HepG2 (cell line): ENCODE results near the gene CGB3. TPM values are rescaled to one million over a fixed set of nuclear protein-coding genes. Genes with fewer than 3 reads are reported as not detected.
"Not testable (repeated sequence)": the region's sequence is repeated elsewhere in the genome, so short reads cannot be mapped to it uniquely, and the experiment has no call there.

Experiments
- ATAC-seq: fragments of 200-7000 bp; cut with Tn5 transposase; 3 replicates; pipeline ENCODE4 v1.9.1; 2020; ENCODE audit warnings: mild to moderate bottlenecking, moderate library complexity
- BruUV-seq: library from RNA; stranded (reverse); fragments of 400-500 nt; replicated peaks from 2 replicates; lab custom pipeline; 2021; lab: Mats Ljungman, UMichigan
- CTCF ChIA-PET: fragments of 300-600 bp; formaldehyde crosslinking; extraction: SDS; loops from one replicate; lab custom pipeline; 2021; ENCODE audit warnings: low total read pairs, inconsistent platforms, low intra/inter-chr PET ratio; lab: Yijun Ruan, JAX
- POLR2A ChIA-PET: fragments of 350-600 bp; sonication (Branson Sonifier 250); formaldehyde crosslinking; loops from one replicate; lab custom pipeline; 2020; ENCODE audit warnings: antibody characterized with exemption, inconsistent platforms; lab: Yijun Ruan, JAX
- DNase-seq: peaks from one replicate; pipeline ENCODE4 v3.0.0-alpha.2; 2015; ENCODE audit warnings: low spot score
- FAIRE-seq: peaks from 3 replicates; lab custom pipeline; 2011; peaks lifted over from hg19 to GRCh38; lab: Jason Lieb, UNC
- H2AFZ ChIP-seq: one replicate; pipeline ENCODE4 v1.6.1; 2011; ENCODE audit warnings: low read length, inconsistent platforms
- H3K27ac ChIP-seq: fragments of 300-600 bp; 3 replicates; pipeline ENCODE4 v1.8.0; 2011; ENCODE audit warnings: mixed run types, mild to moderate bottlenecking, mixed read lengths, low read length, inconsistent platforms; ENCODE audit not compliant: insufficient read depth; ENCODE audit errors: extremely low read length
- H3K27me3 ChIP-seq, 2 experiments: fragments of 200-600 bp in 1 of 2; 2 replicates in 1 of 2; 3 replicates in 1 of 2; pipeline versions ENCODE4 v1.6.0 to v1.8.0; 2011; ENCODE audit warnings: low read length in 2 of 2, mild to moderate bottlenecking in 2 of 2, moderate library complexity in 2 of 2, inconsistent platforms in 1 of 2; ENCODE audit not compliant: insufficient read depth in 2 of 2, control insufficient read depth in 1 of 2
- H3K36me3 ChIP-seq, 2 experiments: fragments of 200-600 bp in 1 of 2; replicated peaks in 1 of 2; 2 replicates in 1 of 2; 3 replicates in 1 of 2; pipeline versions ENCODE4 v1.5.1 to v1.8.0; 2011; ENCODE audit warnings: low read length in 2 of 2, inconsistent platforms in 1 of 2; ENCODE audit not compliant: insufficient read depth in 2 of 2, control insufficient read depth in 1 of 2
- H3K4me1 ChIP-seq: 2 replicates; pipeline ENCODE4 v1.5.1; 2012; ENCODE audit warnings: low read length, inconsistent platforms; ENCODE audit not compliant: insufficient read depth
- H3K4me2 ChIP-seq: 2 replicates; pipeline ENCODE4 v1.6.0; 2011; ENCODE audit warnings: low read depth, low read length, inconsistent platforms
- H3K4me3 ChIP-seq, 3 experiments: fragments of 200-600 bp in 1 of 3; sonication (generic), shearing (Covaris generic) in 1 of 3; replicated peaks in 1 of 3; 2 replicates each; pipeline ENCODE4 v1.5.1; 2011 to 2016; ENCODE audit warnings: low read length in 3 of 3, inconsistent platforms in 2 of 3, low read depth in 2 of 3, mild to moderate bottlenecking in 2 of 3, control low read depth in 1 of 3, mixed read lengths in 1 of 3; ENCODE audit not compliant: insufficient read depth in 1 of 3
- H3K79me2 ChIP-seq: one replicate; pipeline ENCODE4 v1.6.1; 2011; ENCODE audit warnings: low read length, inconsistent platforms; ENCODE audit not compliant: insufficient read depth
- H3K9ac ChIP-seq: 2 replicates; pipeline ENCODE4 v1.6.0; 2011; ENCODE audit warnings: mild to moderate bottlenecking, low read depth, low read length, inconsistent platforms; ENCODE audit not compliant: insufficient read depth
- H3K9me3 ChIP-seq: 2 replicates; pipeline ENCODE4 v1.5.1; 2012; ENCODE audit warnings: mild to moderate bottlenecking, low read length
- H4K20me1 ChIP-seq: 2 replicates; pipeline ENCODE4 v1.6.0; 2011; ENCODE audit warnings: inconsistent platforms, mild to moderate bottlenecking, low read length, moderate library complexity; ENCODE audit not compliant: insufficient read depth
- WGBS: methylation state at CpG from one replicate; pipeline ENCODE4 v1.1.6; 2017; ENCODE audit warnings: low lambda C conversion rate; 5-methylcytosine and 5-hydroxymethylcytosine counted together
- in situ Hi-C: cut with HindIII; loops from 2 replicates; pipeline ENCODE4 v1.10.0; 2017; ENCODE audit warnings: low pct_unique_long_range_greater_than_20kb; ENCODE audit not compliant: extremely low pct_ligation_motif_present
- intact Hi-C: fragments of 100-400 bp; cut with micrococcal nuclease; formaldehyde crosslinking; loops from one replicate; pipeline ENCODE4 v1.10.0; 2022; ENCODE audit not compliant: unreplicated experiment
- polyA plus RNA-seq, 8 experiments: library from polyadenylated mRNA; depleted of rRNA in 3 of 8; stranded (reverse) in 7 of 8; unstranded in 1 of 8; fragments of >200 nt; fragmentation: Illumina TruSeq in 4 of 8; extraction: Trizol in 4 of 8; gene quantifications; 2 replicates each; pipeline versions ENCODE4 v1.2.1 to v1.2.3, GENCODE V29; 2011 to 2016; ENCODE audit warnings: low read depth in 4 of 8, missing spikeins in 1 of 8, mixed read lengths in 1 of 8; ENCODE audit not compliant: insufficient read depth in 1 of 8
- total RNA-seq, 5 experiments: library from RNA; depleted of rRNA; stranded (reverse); fragments of >200 nt; fragmentation: Illumina TruSeq; extraction: Trizol; gene quantifications; 2 replicates each; pipeline ENCODE4 v1.2.3, GENCODE V29; 2016; ENCODE audit warnings: low read depth in 1 of 5

CGB3 gene
- total and polyA plus RNA-seq, 2 of the 13 experiments (the other 11 are each of a cell fraction or from before 2014, with no cell fraction given) = not detected

DNA sequence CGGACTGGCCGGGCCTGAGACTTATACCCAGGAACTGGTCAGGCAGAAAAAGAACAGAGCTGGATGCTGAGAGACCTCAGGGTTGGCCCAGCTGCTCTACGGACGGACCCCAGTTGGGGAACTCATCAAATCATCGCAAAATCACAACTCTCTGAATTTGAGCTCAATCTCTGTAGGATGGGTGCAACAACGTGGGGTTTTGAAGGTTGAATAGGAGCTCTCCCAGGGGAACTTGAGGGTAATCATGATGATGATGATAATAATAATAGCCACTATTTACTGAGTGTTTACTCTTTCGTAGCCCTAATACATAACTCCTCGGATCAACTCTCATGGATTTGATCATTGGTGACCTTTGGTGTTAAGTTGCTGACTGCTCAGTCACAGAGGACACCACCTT is 6.2 kb upstream of the CGB3 start:
- DNase-seq, H4K20me1 ChIP-seq, in situ Hi-C loops, ATAC-seq, H2AFZ ChIP-seq, POLR2A ChIA-PET, H3K4me1 ChIP-seq, H3K27me3 ChIP-seq, H3K9ac ChIP-seq, H3K36me3 ChIP-seq, CTCF ChIA-PET, H3K27ac ChIP-seq, H3K9me3 ChIP-seq, intact Hi-C loops, H3K4me2 ChIP-seq, H3K79me2 ChIP-seq, BruUV-seq, H3K4me3 ChIP-seq, FAIRE-seq: not testable (repeated sequence)
- WGBS = 45% methylated on average over 4 of the region's 8 CpGs

DNA sequence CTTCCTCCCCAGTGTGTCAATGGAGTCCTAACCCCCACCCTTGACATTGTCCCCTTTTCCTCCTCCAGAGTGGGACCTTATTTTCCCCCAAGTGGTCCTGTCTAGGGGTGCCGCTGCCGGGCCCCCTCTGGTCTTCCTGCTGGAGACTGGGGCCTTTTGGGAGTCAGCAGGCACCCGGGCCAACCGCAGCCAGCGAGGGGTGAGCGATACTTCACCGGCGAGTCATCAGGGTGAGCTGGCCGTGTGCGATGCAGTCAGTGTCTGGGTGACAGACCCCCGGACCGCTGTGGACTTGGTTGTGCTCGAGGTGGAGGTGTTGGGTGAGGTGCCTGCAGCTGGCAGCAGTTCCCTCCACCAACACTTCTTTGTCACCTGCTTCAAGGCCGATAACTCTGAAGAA is 5.6 kb upstream of the CGB3 start:
- H4K20me1 ChIP-seq, FAIRE-seq, H2AFZ ChIP-seq, H3K79me2 ChIP-seq, H3K27me3 ChIP-seq, H3K4me3 ChIP-seq, H3K9me3 ChIP-seq, CTCF ChIA-PET, H3K4me1 ChIP-seq, H3K36me3 ChIP-seq, H3K4me2 ChIP-seq, DNase-seq, BruUV-seq, in situ Hi-C loops, H3K27ac ChIP-seq, intact Hi-C loops, H3K9ac ChIP-seq, ATAC-seq, POLR2A ChIA-PET: not testable (repeated sequence)
- 14% methylated on average over 2 of the region's 14 CpGs for WGBS

DNA sequence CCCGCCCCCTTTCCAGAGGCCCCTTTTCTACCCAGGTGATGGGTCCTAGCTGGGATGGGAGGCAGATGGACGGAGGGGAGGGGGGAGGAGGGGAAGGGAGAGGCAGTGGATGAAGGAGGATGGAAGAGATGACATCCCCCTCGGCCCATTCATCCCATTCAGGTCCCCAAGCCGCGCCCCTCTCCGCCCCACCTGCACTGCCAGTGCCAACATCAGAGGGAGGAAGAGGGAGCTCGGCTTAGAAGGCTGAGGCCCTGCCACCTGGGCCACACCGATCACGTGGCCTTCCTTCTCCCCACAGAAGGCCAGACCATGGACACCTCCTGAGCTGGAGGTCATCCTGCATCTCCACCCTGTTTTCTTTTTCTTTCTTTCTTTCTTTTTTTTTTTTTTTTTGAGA is 4.6 kb upstream of the CGB3 start:
- H3K4me2 ChIP-seq, H3K27me3 ChIP-seq, H3K27ac ChIP-seq, H3K4me1 ChIP-seq, BruUV-seq, ATAC-seq, H2AFZ ChIP-seq, intact Hi-C loops, H3K36me3 ChIP-seq, POLR2A ChIA-PET, H3K79me2 ChIP-seq, in situ Hi-C loops, H3K9me3 ChIP-seq, FAIRE-seq, DNase-seq, H4K20me1 ChIP-seq, CTCF ChIA-PET, H3K4me3 ChIP-seq, H3K9ac ChIP-seq: not testable (repeated sequence)
- 28% methylated on average over 6 of the region's 9 CpGs for WGBS

DNA sequence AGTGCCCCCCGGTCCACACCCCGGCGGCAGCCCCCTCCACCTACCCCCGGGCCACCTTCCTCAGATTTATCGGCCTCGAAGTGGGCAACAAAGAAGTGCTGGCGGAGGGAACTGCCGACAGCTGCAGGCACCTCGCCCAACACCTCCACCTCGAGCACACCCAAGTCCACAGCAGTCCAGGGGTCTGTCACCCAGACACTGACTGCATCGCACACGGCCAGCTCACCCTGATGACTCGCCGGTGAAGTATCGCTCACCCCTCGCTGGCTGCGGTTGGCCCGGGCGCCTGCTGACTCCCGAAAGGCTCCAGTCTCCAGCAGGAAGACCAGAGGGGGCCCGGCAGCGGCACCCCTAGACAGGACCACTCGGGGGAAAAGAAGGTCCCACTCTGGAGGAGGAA is 1.5 kb upstream of the CGB3 start:
- H3K4me3 ChIP-seq, H3K9ac ChIP-seq, H3K4me2 ChIP-seq, H2AFZ ChIP-seq, H3K79me2 ChIP-seq, H4K20me1 ChIP-seq, in situ Hi-C loops, H3K9me3 ChIP-seq, POLR2A ChIA-PET, intact Hi-C loops, DNase-seq, H3K27ac ChIP-seq, CTCF ChIA-PET, H3K36me3 ChIP-seq, ATAC-seq, FAIRE-seq, BruUV-seq: not testable (repeated sequence)
- Histone ChIP-seq H3K4me1 (peaks cover 10% of the 10 kb centered on the region; the same call in 1 of the 2 replicates), H3K27me3 (peaks cover 0 to 16% of the 10 kb centered on the region in 2 experiments; a peak in 3 of 5 replicates)
- 22% methylated on average over 17 of the region's 23 CpGs for WGBS
